ENCODE data around the gene SLC33A1. TPM values are rescaled to one million over a fixed set of nuclear protein-coding genes. Genes with fewer than 3 reads are reported as not detected.
A peak's percentile ranks its signal among the peaks of the same experiment; 100 is the strongest.

The SLC33A1 gene
- total and polyA plus RNA-seq, 2 of the 13 experiments (the other 11 are each of a cell fraction or from before 2014, with no cell fraction given): 20.0 to 32.1 TPM

DNA sequence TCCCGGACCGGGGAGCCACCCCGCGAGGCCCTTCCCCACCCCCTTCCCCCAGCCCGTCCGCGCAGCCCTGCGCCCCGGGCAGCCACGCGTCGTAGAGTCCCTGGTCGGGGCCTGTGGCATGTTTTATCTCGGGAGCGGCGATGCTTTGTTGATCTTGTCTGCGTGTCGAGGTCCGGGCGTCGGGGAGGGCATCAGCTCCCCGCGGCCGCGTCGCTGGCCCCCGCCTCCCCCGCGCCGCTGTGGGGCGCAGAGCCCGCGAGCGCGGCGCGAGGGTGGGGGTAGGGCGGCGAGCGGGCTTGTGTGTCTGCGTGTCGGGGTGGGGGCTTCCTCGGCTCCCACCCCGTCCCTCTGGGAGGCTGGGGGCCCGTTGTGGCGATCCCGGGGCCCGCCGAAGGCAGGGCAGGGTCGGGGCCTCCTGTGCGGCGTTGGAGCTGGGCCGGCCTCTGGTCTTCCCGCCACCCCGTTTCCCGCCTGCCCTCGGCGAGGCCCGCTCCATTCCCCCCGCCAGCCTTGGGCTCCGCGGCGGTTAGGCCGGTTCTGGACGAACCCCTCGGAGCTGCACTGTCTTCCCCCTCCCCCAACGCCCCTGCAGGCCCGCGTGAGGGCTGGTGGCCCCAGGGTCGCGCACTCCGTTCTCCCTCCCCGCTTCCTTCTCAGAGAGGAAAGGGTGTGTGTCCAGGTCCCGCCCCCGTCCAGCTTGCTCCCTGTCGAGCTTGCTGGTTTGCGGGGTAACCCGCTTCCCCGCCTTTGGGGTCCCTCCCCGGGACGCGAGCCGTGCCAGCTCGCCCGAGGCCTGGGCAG is 16.9 kb upstream of the SLC33A1 start (continued):
- TF ChIP-seq, protein P1, sequence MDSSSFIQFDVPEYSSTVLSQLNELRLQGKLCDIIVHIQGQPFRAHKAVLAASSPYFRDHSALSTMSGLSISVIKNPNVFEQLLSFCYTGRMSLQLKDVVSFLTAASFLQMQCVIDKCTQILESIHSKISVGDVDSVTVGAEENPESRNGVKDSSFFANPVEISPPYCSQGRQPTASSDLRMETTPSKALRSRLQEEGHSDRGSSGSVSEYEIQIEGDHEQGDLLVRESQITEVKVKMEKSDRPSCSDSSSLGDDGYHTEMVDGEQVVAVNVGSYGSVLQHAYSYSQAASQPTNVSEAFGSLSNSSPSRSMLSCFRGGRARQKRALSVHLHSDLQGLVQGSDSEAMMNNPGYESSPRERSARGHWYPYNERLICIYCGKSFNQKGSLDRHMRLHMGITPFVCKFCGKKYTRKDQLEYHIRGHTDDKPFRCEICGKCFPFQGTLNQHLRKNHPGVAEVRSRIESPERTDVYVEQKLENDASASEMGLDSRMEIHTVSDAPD (CRISPR knock-in tag; IDR thresholded peaks at IDR 0.05): no peak
- TF ChIP-seq EED (CRISPR knock-in tag; IDR thresholded peaks at IDR 0.05) (0 out of 2 replicates have a peak, but pooled peaks have one; percentile 34), ZNF644 (CRISPR knock-in tag; IDR thresholded peaks at IDR 0.05; ENCODE audit: low read depth) (no peak), SALL2 (CRISPR knock-in tag; IDR thresholded peaks at IDR 0.05) (no peak; the same call in 1 of the 2 replicates), ASH2L (IDR thresholded peaks at IDR 0.05; ENCODE audit: insufficient read length, low read depth, low read length) (peak; percentile 7), HNF4A (CRISPR knock-in tag; IDR thresholded peaks at IDR 0.05) (no peak), SNAI1 (CRISPR knock-in tag; IDR thresholded peaks at IDR 0.05; ENCODE audit: borderline replicate concordance) (no peak), ELF3 (CRISPR knock-in tag; IDR thresholded peaks at IDR 0.05) (0 out of 2 replicates have a peak, but pooled peaks have one; percentile 14), NR2F6 (IDR thresholded peaks at IDR 0.05) (no peak), NR2F6 (CRISPR knock-in tag; IDR thresholded peaks at IDR 0.05) (no peak; the same call in 1 of the 2 replicates), MAF1 (CRISPR knock-in tag; IDR thresholded peaks at IDR 0.05; ENCODE audit: borderline replicate concordance) (no peak), NCOA1 (CRISPR knock-in tag; IDR thresholded peaks at IDR 0.05) (0 out of 2 replicates have a peak, but pooled peaks have one; percentile 31)
- TF ChIP-seq, protein P2, sequence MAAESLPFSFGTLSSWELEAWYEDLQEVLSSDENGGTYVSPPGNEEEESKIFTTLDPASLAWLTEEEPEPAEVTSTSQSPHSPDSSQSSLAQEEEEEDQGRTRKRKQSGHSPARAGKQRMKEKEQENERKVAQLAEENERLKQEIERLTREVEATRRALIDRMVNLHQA (CRISPR knock-in tag; IDR thresholded peaks at IDR 0.05): no peak
- TF ChIP-seq, protein P3, sequence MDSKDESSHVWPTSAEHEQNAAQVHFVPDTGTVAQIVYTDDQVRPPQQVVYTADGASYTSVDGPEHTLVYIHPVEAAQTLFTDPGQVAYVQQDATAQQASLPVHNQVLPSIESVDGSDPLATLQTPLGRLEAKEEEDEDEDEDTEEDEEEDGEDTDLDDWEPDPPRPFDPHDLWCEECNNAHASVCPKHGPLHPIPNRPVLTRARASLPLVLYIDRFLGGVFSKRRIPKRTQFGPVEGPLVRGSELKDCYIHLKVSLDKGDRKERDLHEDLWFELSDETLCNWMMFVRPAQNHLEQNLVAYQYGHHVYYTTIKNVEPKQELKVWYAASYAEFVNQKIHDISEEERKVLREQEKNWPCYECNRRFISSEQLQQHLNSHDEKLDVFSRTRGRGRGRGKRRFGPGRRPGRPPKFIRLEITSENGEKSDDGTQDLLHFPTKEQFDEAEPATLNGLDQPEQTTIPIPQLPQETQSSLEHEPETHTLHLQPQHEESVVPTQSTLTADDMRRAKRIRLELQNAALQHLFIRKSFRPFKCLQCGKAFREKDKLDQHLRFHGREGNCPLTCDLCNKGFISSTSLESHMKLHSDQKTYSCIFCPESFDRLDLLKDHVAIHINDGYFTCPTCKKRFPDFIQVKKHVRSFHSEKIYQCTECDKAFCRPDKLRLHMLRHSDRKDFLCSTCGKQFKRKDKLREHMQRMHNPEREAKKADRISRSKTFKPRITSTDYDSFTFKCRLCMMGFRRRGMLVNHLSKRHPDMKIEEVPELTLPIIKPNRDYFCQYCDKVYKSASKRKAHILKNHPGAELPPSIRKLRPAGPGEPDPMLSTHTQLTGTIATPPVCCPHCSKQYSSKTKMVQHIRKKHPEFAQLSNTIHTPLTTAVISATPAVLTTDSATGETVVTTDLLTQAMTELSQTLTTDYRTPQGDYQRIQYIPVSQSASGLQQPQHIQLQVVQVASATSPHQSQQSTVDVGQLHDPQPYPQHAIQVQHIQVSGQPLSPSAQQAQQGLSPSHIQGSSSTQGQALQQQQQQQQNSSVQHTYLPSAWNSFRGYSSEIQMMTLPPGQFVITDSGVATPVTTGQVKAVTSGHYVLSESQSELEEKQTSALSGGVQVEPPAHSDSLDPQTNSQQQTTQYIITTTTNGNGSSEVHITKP (CRISPR knock-in tag; IDR thresholded peaks at IDR 0.05; ENCODE audit: low read depth): no peak
- TF ChIP-seq, protein P4, sequence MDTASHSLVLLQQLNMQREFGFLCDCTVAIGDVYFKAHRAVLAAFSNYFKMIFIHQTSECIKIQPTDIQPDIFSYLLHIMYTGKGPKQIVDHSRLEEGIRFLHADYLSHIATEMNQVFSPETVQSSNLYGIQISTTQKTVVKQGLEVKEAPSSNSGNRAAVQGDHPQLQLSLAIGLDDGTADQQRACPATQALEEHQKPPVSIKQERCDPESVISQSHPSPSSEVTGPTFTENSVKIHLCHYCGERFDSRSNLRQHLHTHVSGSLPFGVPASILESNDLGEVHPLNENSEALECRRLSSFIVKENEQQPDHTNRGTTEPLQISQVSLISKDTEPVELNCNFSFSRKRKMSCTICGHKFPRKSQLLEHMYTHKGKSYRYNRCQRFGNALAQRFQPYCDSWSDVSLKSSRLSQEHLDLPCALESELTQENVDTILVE (CRISPR knock-in tag; IDR thresholded peaks at IDR 0.05): no peak
- TF ChIP-seq, protein P5, sequence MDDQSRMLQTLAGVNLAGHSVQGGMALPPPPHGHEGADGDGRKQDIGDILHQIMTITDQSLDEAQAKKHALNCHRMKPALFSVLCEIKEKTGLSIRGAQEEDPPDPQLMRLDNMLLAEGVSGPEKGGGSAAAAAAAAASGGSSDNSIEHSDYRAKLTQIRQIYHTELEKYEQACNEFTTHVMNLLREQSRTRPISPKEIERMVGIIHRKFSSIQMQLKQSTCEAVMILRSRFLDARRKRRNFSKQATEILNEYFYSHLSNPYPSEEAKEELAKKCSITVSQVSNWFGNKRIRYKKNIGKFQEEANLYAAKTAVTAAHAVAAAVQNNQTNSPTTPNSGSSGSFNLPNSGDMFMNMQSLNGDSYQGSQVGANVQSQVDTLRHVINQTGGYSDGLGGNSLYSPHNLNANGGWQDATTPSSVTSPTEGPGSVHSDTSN (CRISPR knock-in tag; IDR thresholded peaks at IDR 0.05; ENCODE audit: borderline replicate concordance): no peak
- TF ChIP-seq, protein P6, sequence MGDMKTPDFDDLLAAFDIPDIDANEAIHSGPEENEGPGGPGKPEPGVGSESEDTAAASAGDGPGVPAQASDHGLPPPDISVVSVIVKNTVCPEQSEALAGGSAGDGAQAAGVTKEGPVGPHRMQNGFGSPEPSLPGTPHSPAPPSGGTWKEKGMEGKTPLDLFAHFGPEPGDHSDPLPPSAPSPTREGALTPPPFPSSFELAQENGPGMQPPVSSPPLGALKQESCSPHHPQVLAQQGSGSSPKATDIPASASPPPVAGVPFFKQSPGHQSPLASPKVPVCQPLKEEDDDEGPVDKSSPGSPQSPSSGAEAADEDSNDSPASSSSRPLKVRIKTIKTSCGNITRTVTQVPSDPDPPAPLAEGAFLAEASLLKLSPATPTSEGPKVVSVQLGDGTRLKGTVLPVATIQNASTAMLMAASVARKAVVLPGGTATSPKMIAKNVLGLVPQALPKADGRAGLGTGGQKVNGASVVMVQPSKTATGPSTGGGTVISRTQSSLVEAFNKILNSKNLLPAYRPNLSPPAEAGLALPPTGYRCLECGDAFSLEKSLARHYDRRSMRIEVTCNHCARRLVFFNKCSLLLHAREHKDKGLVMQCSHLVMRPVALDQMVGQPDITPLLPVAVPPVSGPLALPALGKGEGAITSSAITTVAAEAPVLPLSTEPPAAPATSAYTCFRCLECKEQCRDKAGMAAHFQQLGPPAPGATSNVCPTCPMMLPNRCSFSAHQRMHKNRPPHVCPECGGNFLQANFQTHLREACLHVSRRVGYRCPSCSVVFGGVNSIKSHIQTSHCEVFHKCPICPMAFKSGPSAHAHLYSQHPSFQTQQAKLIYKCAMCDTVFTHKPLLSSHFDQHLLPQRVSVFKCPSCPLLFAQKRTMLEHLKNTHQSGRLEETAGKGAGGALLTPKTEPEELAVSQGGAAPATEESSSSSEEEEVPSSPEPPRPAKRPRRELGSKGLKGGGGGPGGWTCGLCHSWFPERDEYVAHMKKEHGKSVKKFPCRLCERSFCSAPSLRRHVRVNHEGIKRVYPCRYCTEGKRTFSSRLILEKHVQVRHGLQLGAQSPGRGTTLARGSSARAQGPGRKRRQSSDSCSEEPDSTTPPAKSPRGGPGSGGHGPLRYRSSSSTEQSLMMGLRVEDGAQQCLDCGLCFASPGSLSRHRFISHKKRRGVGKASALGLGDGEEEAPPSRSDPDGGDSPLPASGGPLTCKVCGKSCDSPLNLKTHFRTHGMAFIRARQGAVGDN (CRISPR knock-in tag; IDR thresholded peaks at IDR 0.05): peak; percentile 73
